Measurements from ENCODE around the gene ZNF654. TPM values are rescaled to one million over a fixed set of nuclear protein-coding genes. Genes with fewer than 3 reads are reported as not detected.

Gene ZNF654
- total RNA-seq, 1 donor from 2014 or later = 15.3 TPM

- Mint-ChIP-seq H3K27ac (no peak overlapping the region), H3K36me3 (peaks cover 14% of the 10 kb centered on the region), H3K27me3 (no peaks in the 10 kb centered on the region), H3K4me3 (no peak overlapping the region), H3K9me3 (no peaks in the 10 kb centered on the region), H3K4me1 (ENCODE audit: unreplicated experiment) (peaks cover 6% of the 10 kb centered on the region)
- TF ChIP-seq, protein P1, sequence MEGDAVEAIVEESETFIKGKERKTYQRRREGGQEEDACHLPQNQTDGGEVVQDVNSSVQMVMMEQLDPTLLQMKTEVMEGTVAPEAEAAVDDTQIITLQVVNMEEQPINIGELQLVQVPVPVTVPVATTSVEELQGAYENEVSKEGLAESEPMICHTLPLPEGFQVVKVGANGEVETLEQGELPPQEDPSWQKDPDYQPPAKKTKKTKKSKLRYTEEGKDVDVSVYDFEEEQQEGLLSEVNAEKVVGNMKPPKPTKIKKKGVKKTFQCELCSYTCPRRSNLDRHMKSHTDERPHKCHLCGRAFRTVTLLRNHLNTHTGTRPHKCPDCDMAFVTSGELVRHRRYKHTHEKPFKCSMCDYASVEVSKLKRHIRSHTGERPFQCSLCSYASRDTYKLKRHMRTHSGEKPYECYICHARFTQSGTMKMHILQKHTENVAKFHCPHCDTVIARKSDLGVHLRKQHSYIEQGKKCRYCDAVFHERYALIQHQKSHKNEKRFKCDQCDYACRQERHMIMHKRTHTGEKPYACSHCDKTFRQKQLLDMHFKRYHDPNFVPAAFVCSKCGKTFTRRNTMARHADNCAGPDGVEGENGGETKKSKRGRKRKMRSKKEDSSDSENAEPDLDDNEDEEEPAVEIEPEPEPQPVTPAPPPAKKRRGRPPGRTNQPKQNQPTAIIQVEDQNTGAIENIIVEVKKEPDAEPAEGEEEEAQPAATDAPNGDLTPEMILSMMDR (conservative IDR thresholded peaks at IDR 0.05) = no peak
- DNase-seq (ENCODE audit: extremely low spot score, unreplicated experiment) = no peak
Observed at GRCh38 chr3:88131695-88132094, 72.6 kb downstream of the ZNF654 start.

- H3K27ac Mint-ChIP-seq = no peak overlapping the region
- no peaks in the 10 kb centered on the region for H3K9me3 Mint-ChIP-seq
- no peak for DNase-seq (ENCODE audit: extremely low spot score, unreplicated experiment)
- H3K36me3 Mint-ChIP-seq = peaks cover 18% of the 10 kb centered on the region
- no peaks in the 10 kb centered on the region for H3K27me3 Mint-ChIP-seq
- peaks cover 6% of the 10 kb centered on the region for H3K4me1 Mint-ChIP-seq (ENCODE audit: unreplicated experiment)
- no peak overlapping the region for H3K4me3 Mint-ChIP-seq
- TF ChIP-seq, protein P1 (conservative IDR thresholded peaks at IDR 0.05) = no peak
Observed at GRCh38 chr3:88132894-88133293, 73.8 kb downstream of the ZNF654 start.

- H3K4me3 Mint-ChIP-seq = no peak overlapping the region
- H3K4me1 Mint-ChIP-seq (ENCODE audit: unreplicated experiment) = peaks cover 6% of the 10 kb centered on the region
- H3K27ac Mint-ChIP-seq = no peak overlapping the region
- no peaks in the 10 kb centered on the region for H3K9me3 Mint-ChIP-seq
- H3K36me3 Mint-ChIP-seq = peaks cover 18% of the 10 kb centered on the region
- no peak for DNase-seq (ENCODE audit: extremely low spot score, unreplicated experiment)
- H3K27me3 Mint-ChIP-seq = no peaks in the 10 kb centered on the region
- TF ChIP-seq, protein P1 (conservative IDR thresholded peaks at IDR 0.05) = no peak
Observed at GRCh38 chr3:88133711-88134263, 74.7 kb downstream of the ZNF654 start.

GRCh38 chr3:88137836-88138235 lies 78.8 kb downstream of the ZNF654 start:
- TF ChIP-seq, protein P1 (conservative IDR thresholded peaks at IDR 0.05) = no peak
- H3K27me3 Mint-ChIP-seq = no peaks in the 10 kb centered on the region

DNA sequence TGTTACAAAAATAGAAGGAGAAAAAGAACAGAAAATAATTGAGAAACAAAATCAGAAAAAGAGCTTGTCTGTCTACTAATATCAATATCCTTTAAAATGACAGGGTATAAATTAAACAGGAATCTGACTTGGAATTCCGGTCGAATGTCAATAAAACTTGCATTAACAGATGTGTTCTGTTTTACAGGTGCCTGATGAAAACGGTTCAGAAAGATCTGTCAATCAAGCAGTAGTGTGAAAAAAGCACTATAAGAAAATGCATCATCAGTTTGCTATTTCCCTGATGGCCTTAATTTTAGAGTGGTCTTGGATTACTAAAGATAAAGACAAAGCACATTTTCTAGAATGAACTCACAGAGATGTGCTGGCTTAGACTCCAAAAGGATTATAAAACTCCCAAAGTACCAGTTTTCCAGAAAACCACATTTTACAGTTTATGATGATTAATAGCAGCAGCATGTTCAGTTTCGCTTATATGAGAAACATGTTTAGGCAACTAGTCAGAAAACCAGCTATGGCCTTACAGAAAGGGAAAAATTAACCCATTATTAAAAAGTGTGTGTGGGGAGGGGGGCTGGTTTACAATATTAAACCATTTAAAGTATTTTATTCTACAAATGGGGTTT lies 82.5 kb downstream of the ZNF654 start:
- Mint-ChIP-seq H3K4me1 (ENCODE audit: unreplicated experiment) (peaks cover 8% of the 10 kb centered on the region), H3K4me3 (no peak overlapping the region), H3K27ac (no peak overlapping the region), H3K36me3 (peaks cover 12% of the 10 kb centered on the region), H3K27me3 (no peaks in the 10 kb centered on the region), H3K9me3 (no peaks in the 10 kb centered on the region)
- no peak for DNase-seq (ENCODE audit: extremely low spot score, unreplicated experiment)
- TF ChIP-seq, protein P1 (conservative IDR thresholded peaks at IDR 0.05) = no peak

More at GRCh38 chr3:88137836-88138235, 78.8 kb downstream of the ZNF654 start:
- H3K4me3 Mint-ChIP-seq = no peak overlapping the region
- no peak for DNase-seq (ENCODE audit: extremely low spot score, unreplicated experiment)
- H3K27ac Mint-ChIP-seq = no peak overlapping the region
- H3K4me1 Mint-ChIP-seq (ENCODE audit: unreplicated experiment) = peaks cover 11% of the 10 kb centered on the region
- H3K36me3 Mint-ChIP-seq = peaks cover 24% of the 10 kb centered on the region
- H3K9me3 Mint-ChIP-seq = no peaks in the 10 kb centered on the region
